GM12892 (cell line): ENCODE results near the gene TMIGD1.

ENCODE experiments used
- POLR2A ChIP-seq: IDR thresholded peaks from 2 replicates; pipeline ENCODE4 v1.6.1; 2011; ENCODE audit warnings: low read depth, low read length, control low read depth
- POLR2AphosphoS5 ChIP-seq: IDR thresholded peaks from 2 replicates; pipeline ENCODE4 v1.6.1; 2011; ENCODE audit warnings: low read depth, low read length, control low read depth

DNA sequence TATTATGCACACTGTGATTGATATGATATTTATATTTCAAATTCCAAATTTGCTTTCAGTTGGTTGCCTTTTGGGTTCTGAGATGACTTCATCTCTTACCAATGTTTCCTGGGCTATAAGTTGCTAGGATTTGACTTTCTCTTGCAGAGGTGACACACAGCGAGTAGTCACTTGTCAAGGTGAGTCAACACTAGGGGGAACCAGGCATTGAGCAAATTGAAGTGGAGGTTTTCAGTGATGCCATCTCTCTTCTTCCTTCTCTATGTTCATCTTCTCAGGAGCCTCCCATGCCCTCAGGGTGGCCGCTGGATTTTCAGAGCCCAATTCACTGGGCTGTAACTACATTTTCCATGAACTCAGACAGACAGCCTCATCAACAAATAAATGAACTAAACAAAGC is 38.9 kb upstream of the TMIGD1 start:
- TF ChIP-seq POLR2A, result no peak
- no peak for TF ChIP-seq POLR2AphosphoS5
